ENCODE results near the gene WWTR1.

The WWTR1 gene

GRCh38 chr3:149514471-149514870 lies 143.4 kb downstream of the WWTR1 start:
- FAIRE-seq (no peak), DNase-seq (ENCODE audit: insufficient read length) (no peak)
- TF ChIP-seq TAF1 (IDR thresholded peaks at IDR 0.05; ENCODE audit: borderline replicate concordance, low read depth, low read length) (no peak), POLR2AphosphoS5 (IDR thresholded peaks at IDR 0.05; ENCODE audit: low read depth, low read length) (no peak), POLR2A (IDR thresholded peaks at IDR 0.05; ENCODE audit: low read depth, low read length) (no peak)

- FAIRE-seq (peak; percentile 77), DNase-seq (ENCODE audit: insufficient read length) (peak; percentile 25)
- TF ChIP-seq POLR2AphosphoS5 (IDR thresholded peaks at IDR 0.05; ENCODE audit: low read depth, low read length) (no peak), TAF1 (IDR thresholded peaks at IDR 0.05; ENCODE audit: borderline replicate concordance, low read depth, low read length) (no peak), POLR2A (IDR thresholded peaks at IDR 0.05; ENCODE audit: low read depth, low read length) (no peak)
Observed at GRCh38 chr3:149512073-149512782, 145.6 kb downstream of the WWTR1 start.

- DNase-seq (ENCODE audit: insufficient read length): no peak
- no peak for FAIRE-seq
- TF ChIP-seq TAF1 (IDR thresholded peaks at IDR 0.05; ENCODE audit: borderline replicate concordance, low read depth, low read length): no peak
- TF ChIP-seq POLR2AphosphoS5 (IDR thresholded peaks at IDR 0.05; ENCODE audit: low read depth, low read length): no peak
- TF ChIP-seq POLR2A (IDR thresholded peaks at IDR 0.05; ENCODE audit: low read depth, low read length): no peak
Observed at GRCh38 chr3:149511040-149511626, 146.7 kb downstream of the WWTR1 start.

GRCh38 chr3:149510480-149510879 lies 147.3 kb downstream of the WWTR1 start:
- TF ChIP-seq TAF1 (IDR thresholded peaks at IDR 0.05; ENCODE audit: borderline replicate concordance, low read depth, low read length) (no peak), POLR2AphosphoS5 (IDR thresholded peaks at IDR 0.05; ENCODE audit: low read depth, low read length) (no peak), POLR2A (IDR thresholded peaks at IDR 0.05; ENCODE audit: low read depth, low read length) (no peak)
- DNase-seq (ENCODE audit: insufficient read length): no peak
- no peak for FAIRE-seq

- FAIRE-seq (no peak), DNase-seq (ENCODE audit: insufficient read length) (no peak)
- no peak for TF ChIP-seq POLR2A (IDR thresholded peaks at IDR 0.05; ENCODE audit: low read depth, low read length)
- no peak for TF ChIP-seq POLR2AphosphoS5 (IDR thresholded peaks at IDR 0.05; ENCODE audit: low read depth, low read length)
- no peak for TF ChIP-seq TAF1 (IDR thresholded peaks at IDR 0.05; ENCODE audit: borderline replicate concordance, low read depth, low read length)
Observed at GRCh38 chr3:149509526-149509925, 148.3 kb downstream of the WWTR1 start.

- DNase-seq (ENCODE audit: insufficient read length) (no peak), FAIRE-seq (no peak)
- no peak for TF ChIP-seq POLR2AphosphoS5 (IDR thresholded peaks at IDR 0.05; ENCODE audit: low read depth, low read length)
- TF ChIP-seq TAF1 (IDR thresholded peaks at IDR 0.05; ENCODE audit: borderline replicate concordance, low read depth, low read length): no peak
- no peak for TF ChIP-seq POLR2A (IDR thresholded peaks at IDR 0.05; ENCODE audit: low read depth, low read length)
Observed at GRCh38 chr3:149507491-149508324, 150.1 kb downstream of the WWTR1 start.

GRCh38 chr3:149506965-149507364 lies 150.9 kb downstream of the WWTR1 start:
- TF ChIP-seq POLR2AphosphoS5 (IDR thresholded peaks at IDR 0.05; ENCODE audit: low read depth, low read length) (no peak), TAF1 (IDR thresholded peaks at IDR 0.05; ENCODE audit: borderline replicate concordance, low read depth, low read length) (no peak), POLR2A (IDR thresholded peaks at IDR 0.05; ENCODE audit: low read depth, low read length) (no peak)
- DNase-seq (ENCODE audit: insufficient read length): no peak
- FAIRE-seq: no peak

GRCh38 chr3:149506540-149506939 lies 151.3 kb downstream of the WWTR1 start:
- no peak for DNase-seq (ENCODE audit: insufficient read length)
- TF ChIP-seq TAF1 (IDR thresholded peaks at IDR 0.05; ENCODE audit: borderline replicate concordance, low read depth, low read length): no peak
- no peak for TF ChIP-seq POLR2AphosphoS5 (IDR thresholded peaks at IDR 0.05; ENCODE audit: low read depth, low read length)
- TF ChIP-seq POLR2A (IDR thresholded peaks at IDR 0.05; ENCODE audit: low read depth, low read length): no peak
- no peak for FAIRE-seq

GRCh38 chr3:149502438-149502837 lies 155.4 kb downstream of the WWTR1 start:
- FAIRE-seq (no peak), DNase-seq (ENCODE audit: insufficient read length) (no peak)
- no peak for TF ChIP-seq TAF1 (IDR thresholded peaks at IDR 0.05; ENCODE audit: borderline replicate concordance, low read depth, low read length)
- TF ChIP-seq POLR2AphosphoS5 (IDR thresholded peaks at IDR 0.05; ENCODE audit: low read depth, low read length): no peak
- no peak for TF ChIP-seq POLR2A (IDR thresholded peaks at IDR 0.05; ENCODE audit: low read depth, low read length)

- TF ChIP-seq POLR2A (IDR thresholded peaks at IDR 0.05; ENCODE audit: low read depth, low read length): no peak
- TF ChIP-seq POLR2AphosphoS5 (IDR thresholded peaks at IDR 0.05; ENCODE audit: low read depth, low read length): no peak
- TF ChIP-seq TAF1 (IDR thresholded peaks at IDR 0.05; ENCODE audit: borderline replicate concordance, low read depth, low read length): no peak
- FAIRE-seq (no peak), DNase-seq (ENCODE audit: insufficient read length) (no peak)
Observed at GRCh38 chr3:149501524-149501923, 156.3 kb downstream of the WWTR1 start.

GRCh38 chr3:149497966-149498670 lies 159.7 kb downstream of the WWTR1 start:
- TF ChIP-seq TAF1 (IDR thresholded peaks at IDR 0.05; ENCODE audit: borderline replicate concordance, low read depth, low read length): no peak
- no peak for TF ChIP-seq POLR2AphosphoS5 (IDR thresholded peaks at IDR 0.05; ENCODE audit: low read depth, low read length)
- TF ChIP-seq POLR2A (IDR thresholded peaks at IDR 0.05; ENCODE audit: low read depth, low read length): no peak
- FAIRE-seq (no peak), DNase-seq (ENCODE audit: insufficient read length) (no peak)

All from GM12892 (cell line).